T-cell (primary cell): ENCODE data around the gene MAB21L4. TPM values are rescaled to one million over a fixed set of nuclear protein-coding genes. Genes with fewer than 3 reads are reported as not detected.

Experiments
- ATAC-seq, 4 experiments: fragments of 200-7000 bp in 3 of 4; fragments of 150-1000 bp in 1 of 4; cut with Tn5 transposase; replicated peaks in 1 of 4; 1 replicate in 3 of 4; 2 replicates in 1 of 4; pipeline ENCODE4 v1.10.0; 2021; ENCODE audit warnings: moderate library complexity in 3 of 4, mild to moderate bottlenecking in 2 of 4, moderate number of reproducible peaks in 1 of 4
- CTCF ChIA-PET, 2 donors: fragments of 300-600 bp; sonication (Branson Sonifier 250); formaldehyde crosslinking; loops; one replicate each; lab custom pipeline; 2022; ENCODE audit warnings: antibody characterized with exemption in 2 of 2; lab: Charles Lee
- POLR2A ChIA-PET, 2 donors: fragments of 300-600 bp; sonication (Branson Sonifier 250); formaldehyde crosslinking; loops; one replicate each; lab custom pipeline; 2022; ENCODE audit warnings: antibody characterized with exemption in 2 of 2; lab: Charles Lee
- DNase-seq, 35 experiments: peaks; one replicate each; pipeline versions ENCODE4 v3.0.0 to v3.0.0-alpha.2; 2013 to 2023
- H3K27ac ChIP-seq: one replicate; pipeline ENCODE4 v1.5.1; 2013; ENCODE audit warnings: low read length
- H3K27me3 ChIP-seq, 2 experiments: replicated peaks in 1 of 2; 1 replicate in 1 of 2; 2 replicates in 1 of 2; pipeline versions ENCODE4 v1.6.1 to v1.7.0; 2013; ENCODE audit warnings: low read length in 1 of 2, mixed read lengths in 1 of 2; ENCODE audit not compliant: control insufficient read depth in 2 of 2, insufficient read depth in 2 of 2; ENCODE audit errors: extremely low read depth in 1 of 2
- H3K36me3 ChIP-seq, 2 donors: 1 replicate in 1 of 2; 2 replicates in 1 of 2; pipeline versions ENCODE4 v1.6.1 to v1.7.0; 2013; ENCODE audit warnings: low read length in 1 of 2; ENCODE audit not compliant: control insufficient read depth in 2 of 2, insufficient read depth in 1 of 2; ENCODE audit errors: extremely low read depth in 1 of 2
- H3K4me1 ChIP-seq, 2 experiments: 1 replicate in 1 of 2; 2 replicates in 1 of 2; pipeline versions ENCODE4 v1.6.1 to v1.7.0; 2013; ENCODE audit warnings: low read length in 2 of 2, mixed read lengths in 1 of 2; ENCODE audit not compliant: insufficient read depth in 2 of 2, control insufficient read depth in 1 of 2; ENCODE audit errors: extremely low read depth in 1 of 2
- H3K4me3 ChIP-seq, 2 donors: 1 replicate in 1 of 2; 2 replicates in 1 of 2; pipeline versions ENCODE4 v1.5.1 to v1.7.0; 2013; ENCODE audit warnings: mild to moderate bottlenecking in 2 of 2, low read length in 1 of 2, moderate library complexity in 1 of 2; ENCODE audit not compliant: control insufficient read depth in 1 of 2; ENCODE audit errors: extremely low read depth in 1 of 2
- H3K9me3 ChIP-seq: 2 replicates; pipeline ENCODE4 v1.7.0; 2013
- H3K27ac Mint-ChIP-seq, 2 donors: one replicate each; pipeline ENCODE4 v1.8.0; 2020 to 2021; ENCODE audit warnings: mild to moderate bottlenecking in 2 of 2, mixed read lengths in 2 of 2
- H3K27me3 Mint-ChIP-seq, 2 donors: one replicate each; pipeline ENCODE4 v1.8.0; 2021 to 2022; ENCODE audit warnings: mixed read lengths in 2 of 2
- H3K36me3 Mint-ChIP-seq: one replicate; pipeline ENCODE4 v1.8.0; 2021; ENCODE audit warnings: mixed read lengths
- H3K4me1 Mint-ChIP-seq, 3 donors: one replicate each; pipeline ENCODE4 v1.8.0; 2020 to 2022; ENCODE audit warnings: mixed read lengths in 3 of 3, mild to moderate bottlenecking in 1 of 3
- H3K4me3 Mint-ChIP-seq, 3 donors: one replicate each; pipeline ENCODE4 v1.8.0; 2020 to 2022; ENCODE audit warnings: mild to moderate bottlenecking in 3 of 3, mixed read lengths in 3 of 3, moderate library complexity in 3 of 3
- H3K9me3 Mint-ChIP-seq, 3 donors: one replicate each; pipeline ENCODE4 v1.8.0; 2020 to 2022; ENCODE audit warnings: mixed read lengths in 3 of 3
- WGBS: methylation state at CpG from one replicate; pipeline ENCODE4 v1.1.5; 2013; ENCODE audit warnings: missing lambda C conversion rate; ENCODE audit not compliant: insufficient coverage; 5-methylcytosine and 5-hydroxymethylcytosine counted together
- total RNA-seq, 35 experiments: library from RNA in 6 of 35; stranded (reverse) in 6 of 35; fragments of 120-200 nt in 1 of 35; gene quantifications; one replicate each; pipeline versions ENCODE4 v1.2.1 to v1.2.4 and lab custom pipeline; 2013 to 2026

The MAB21L4 gene
- total RNA-seq, 5 donors from 2014 or later (not counting 1 experiment from before 2014, with no cell fraction given), result not detected

GRCh38 chr2:240871071-240871958, 24.6 kb downstream of the MAB21L4 start:
- no peaks in the 10 kb centered on the region for H3K9me3 Mint-ChIP-seq
- Histone ChIP-seq H3K36me3 (no peaks in the 10 kb centered on the region), H3K27ac (no peak overlapping the region), H3K4me1 (no peaks in the 10 kb centered on the region), H3K4me3 (no peak overlapping the region), H3K27me3 (peaks cover 0 to 28% of the 10 kb centered on the region in 2 experiments), H3K9me3 (no peaks in the 10 kb centered on the region)
- no peak for DNase-seq
- CTCF ChIA-PET, result no interaction called here
- H3K4me3 Mint-ChIP-seq, result no peak overlapping the region
- no peaks in the 10 kb centered on the region for H3K4me1 Mint-ChIP-seq
- no peak for ATAC-seq
- H3K27ac Mint-ChIP-seq, result no peak overlapping the region
- H3K36me3 Mint-ChIP-seq, result no peaks in the 10 kb centered on the region
- 80% methylated on average over 10 of the region's 16 CpGs for WGBS
- peaks cover under 1 to 3% of the 10 kb centered on the region in 2 donors for H3K27me3 Mint-ChIP-seq
- POLR2A ChIA-PET, result no interaction called here

DNA sequence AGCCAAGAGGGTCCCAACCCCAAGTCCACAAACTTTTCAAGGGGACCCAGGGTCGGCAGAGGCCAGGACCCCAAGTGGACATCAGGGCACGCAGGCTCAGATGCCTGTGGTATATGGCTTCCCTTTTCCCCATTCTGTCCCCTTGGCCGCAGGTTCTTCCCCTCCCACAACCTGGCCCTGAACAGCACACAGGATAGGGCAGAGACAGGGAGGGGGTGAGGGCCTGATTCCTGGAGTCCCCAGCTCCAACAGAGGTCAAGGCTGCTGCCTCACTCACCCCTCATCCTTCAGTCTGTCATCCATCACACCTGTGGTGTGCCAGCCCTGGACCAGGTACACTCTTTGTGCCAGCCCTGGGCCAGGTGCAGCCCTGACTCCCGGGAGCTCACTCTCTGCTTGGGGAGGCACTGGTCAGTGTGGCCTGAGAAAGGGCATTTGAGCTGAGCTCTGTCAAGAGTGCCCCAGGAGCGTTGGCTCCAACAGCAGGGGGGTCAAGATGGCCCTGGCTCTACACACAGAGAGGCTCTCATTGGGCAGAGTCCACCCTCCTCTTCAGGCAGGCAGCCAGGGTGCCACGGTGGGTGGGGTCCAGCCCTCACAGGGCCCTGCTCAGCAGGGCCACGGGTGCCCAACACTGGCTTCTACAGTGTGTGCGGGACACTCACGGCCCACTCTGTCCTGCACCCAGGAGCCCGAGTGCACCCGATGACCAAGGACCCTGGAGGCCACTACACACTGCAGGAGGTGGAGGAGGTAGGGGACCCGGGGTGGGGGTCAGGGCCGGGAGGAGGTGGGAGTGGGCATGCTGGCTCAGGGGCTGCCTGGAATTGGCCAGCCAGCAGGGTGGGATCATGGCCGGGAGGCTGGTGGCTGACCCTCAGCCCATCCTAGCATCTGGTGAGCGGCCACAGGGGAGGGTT, 25.7 kb downstream of the MAB21L4 start:
- H3K27me3 Mint-ChIP-seq, result peaks cover 4 to 5% of the 10 kb centered on the region in 2 donors
- ChIA-PET POLR2A (no interaction called here), CTCF (no interaction called here)
- H3K36me3 ChIP-seq, result no peaks in the 10 kb centered on the region
- no peak overlapping the region for H3K27ac Mint-ChIP-seq
- no peak for ATAC-seq
- DNase-seq, result no peak
- H3K4me3 ChIP-seq, result no peak overlapping the region
- peaks cover 0 to 28% of the 10 kb centered on the region in 2 experiments for H3K27me3 ChIP-seq
- no peaks in the 10 kb centered on the region for H3K9me3 ChIP-seq
- no peaks in the 10 kb centered on the region for H3K4me1 ChIP-seq
- H3K4me1 Mint-ChIP-seq, result no peaks in the 10 kb centered on the region
- 78% methylated on average over 9 of the region's 15 CpGs for WGBS
- H3K27ac ChIP-seq, result no peak overlapping the region
- H3K4me3 Mint-ChIP-seq, result no peak overlapping the region
- H3K9me3 Mint-ChIP-seq, result no peaks in the 10 kb centered on the region
- no peaks in the 10 kb centered on the region for H3K36me3 Mint-ChIP-seq

GRCh38 chr2:240869109-240869955, 26.6 kb downstream of the MAB21L4 start:
- Histone ChIP-seq H3K4me3 (no peak overlapping the region), H3K27ac (no peak overlapping the region), H3K36me3 (no peaks in the 10 kb centered on the region), H3K9me3 (no peaks in the 10 kb centered on the region), H3K4me1 (no peaks in the 10 kb centered on the region), H3K27me3 (peaks cover 0 to 28% of the 10 kb centered on the region in 2 experiments)
- Mint-ChIP-seq H3K4me3 (no peak overlapping the region), H3K9me3 (no peaks in the 10 kb centered on the region), H3K36me3 (no peaks in the 10 kb centered on the region), H3K4me1 (no peaks in the 10 kb centered on the region), H3K27me3 (peaks cover 5 to 6% of the 10 kb centered on the region in 2 donors), H3K27ac (no peak overlapping the region)
- POLR2A ChIA-PET, result no interaction called here
- CTCF ChIA-PET, result no interaction called here
- no peak for ATAC-seq
- no peak for DNase-seq
- WGBS, result 85% methylated on average over 19 of the region's 25 CpGs

DNA sequence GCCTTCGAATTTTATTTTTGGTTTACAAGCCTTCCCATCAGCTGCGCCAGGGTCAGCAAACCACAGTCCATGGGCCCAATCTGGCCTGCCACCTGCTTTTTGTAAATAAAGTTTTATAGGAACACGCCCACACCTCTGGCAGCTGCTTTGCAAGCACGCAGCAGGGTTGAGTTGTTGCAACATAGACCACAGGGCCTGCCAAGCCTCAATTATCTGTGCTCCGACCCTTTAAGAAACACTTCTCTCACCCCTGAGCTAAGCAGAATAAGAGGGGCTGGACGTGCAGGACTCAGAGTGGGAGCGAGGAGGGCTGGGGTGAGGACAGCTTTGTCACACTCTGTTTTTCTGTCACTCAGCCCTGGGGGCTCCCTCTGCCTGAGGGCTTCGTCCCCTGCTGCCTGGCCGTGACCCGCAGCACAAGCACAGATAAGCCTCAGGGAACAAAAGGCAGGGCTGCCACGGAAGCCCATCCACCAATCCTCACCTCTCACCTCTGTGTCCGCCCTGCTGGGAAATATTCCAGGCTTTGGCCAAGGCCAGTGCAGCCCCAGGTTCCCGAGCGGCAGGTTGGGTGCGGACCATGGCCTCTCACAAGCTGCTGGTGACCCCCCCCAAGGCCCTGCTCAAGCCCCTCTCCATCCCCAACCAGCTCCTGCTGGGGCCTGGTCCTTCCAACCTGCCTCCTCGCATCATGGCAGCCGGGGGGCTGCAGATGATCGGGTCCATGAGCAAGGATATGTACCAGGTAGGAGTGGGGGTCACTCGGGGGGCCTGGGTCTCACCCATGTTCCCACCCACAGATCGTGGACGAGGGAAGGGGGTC, 27.5 kb downstream of the MAB21L4 start, which contains the start of gene AGXT:
TSS of gene AGXT (plus strand) at position 539 of the 823 bp plus-strand sequence. CDS start at position 581, 42 bp downstream.
- H3K9me3 Mint-ChIP-seq, result no peaks in the 10 kb centered on the region
- no peaks in the 10 kb centered on the region for H3K4me1 Mint-ChIP-seq
- peaks cover 5 to 6% of the 10 kb centered on the region in 2 donors for H3K27me3 Mint-ChIP-seq
- H3K9me3 ChIP-seq, result no peaks in the 10 kb centered on the region
- CTCF ChIA-PET, result no interaction called here
- no peaks in the 10 kb centered on the region for H3K36me3 ChIP-seq
- ATAC-seq (no peak), DNase-seq (no peak)
- peaks cover 0 to 26% of the 10 kb centered on the region in 2 experiments for H3K27me3 ChIP-seq
- H3K27ac Mint-ChIP-seq, result no peak within 1 kb of the TSS
- 88% methylated on average over 16 of the region's 21 CpGs for WGBS
- no peak within 1 kb of the TSS for H3K4me3 ChIP-seq
- POLR2A ChIA-PET, result no interaction called here
- no peak within 1 kb of the TSS for H3K4me3 Mint-ChIP-seq
- no peak within 1 kb of the TSS for H3K27ac ChIP-seq
- no peaks in the 10 kb centered on the region for H3K36me3 Mint-ChIP-seq
- no peaks in the 10 kb centered on the region for H3K4me1 ChIP-seq

GRCh38 chr2:240865391-240865790, 30.6 kb downstream of the MAB21L4 start:
- H3K4me3 Mint-ChIP-seq, result no peak overlapping the region
- H3K27ac Mint-ChIP-seq, result no peak overlapping the region
- H3K27ac ChIP-seq, result no peak overlapping the region
- no peaks in the 10 kb centered on the region for H3K4me1 Mint-ChIP-seq
- H3K4me3 ChIP-seq, result no peak overlapping the region
- DNase-seq, result no peak
- CTCF ChIA-PET, result no interaction called here
- H3K27me3 Mint-ChIP-seq, result peaks cover 5 to 6% of the 10 kb centered on the region in 2 donors
- H3K27me3 ChIP-seq, result peaks cover 0 to 23% of the 10 kb centered on the region in 2 experiments
- no peaks in the 10 kb centered on the region for H3K9me3 ChIP-seq
- WGBS, result 71% methylated on average over 2 of the region's 5 CpGs
- H3K4me1 ChIP-seq, result no peaks in the 10 kb centered on the region
- no peaks in the 10 kb centered on the region for H3K36me3 Mint-ChIP-seq
- POLR2A ChIA-PET, result no interaction called here
- no peak for ATAC-seq
- H3K9me3 Mint-ChIP-seq, result no peaks in the 10 kb centered on the region
- H3K36me3 ChIP-seq, result no peaks in the 10 kb centered on the region
